Mucosa of descending colon (tissue), 3 donors: ENCODE measurements around the gene ABCC4. TPM values are rescaled to one million over a fixed set of nuclear protein-coding genes. Genes with fewer than 3 reads are reported as not detected.

Experiments
- ATAC-seq: fragments of 200-7000 bp; cut with Tn5 transposase; one replicate; pipeline ENCODE4 v1.9.1; 2020; ENCODE audit warnings: mild to moderate bottlenecking, moderate library complexity
- DNase-seq, 3 donors: peaks; one replicate each; pipeline ENCODE4 v3.0.0-alpha.2; 2020
- H3K36me3 ChIP-seq: fragments of 200-600 bp; one replicate; pipeline ENCODE4 v1.8.0; 2021; ENCODE audit warnings: low read depth, mild to moderate bottlenecking
- H3K4me1 ChIP-seq: fragments of 200-600 bp; one replicate; pipeline ENCODE4 v1.8.0; 2021; ENCODE audit warnings: low read depth, mild to moderate bottlenecking
- H3K4me3 ChIP-seq: fragments of 200-600 bp; one replicate; pipeline ENCODE4 v1.8.0; 2021; ENCODE audit warnings: mild to moderate bottlenecking
- H3K9me3 ChIP-seq: fragments of 200-600 bp; one replicate; pipeline ENCODE4 v1.8.0; 2021; ENCODE audit warnings: mild to moderate bottlenecking
- CTCF ChIP-seq: fragments of 200-600 bp; IDR thresholded peaks from one replicate; pipeline ENCODE4 v1.8.0; 2022; ENCODE audit warnings: antibody characterized with exemption, mild to moderate bottlenecking
- intact Hi-C, 2 donors: fragments of 100-400 bp; cut with DNase I in 1 of 2; cut with micrococcal nuclease in 1 of 2; formaldehyde crosslinking; loops; one replicate each; pipeline versions ENCODE4 v1.11.0 to v1.11.1; 2022; cut with DNase I, micrococcal nuclease
- total RNA-seq, 3 donors: library from RNA; stranded (reverse); fragmentation: NEBNext Ultra II Directional in 2 of 3; extraction: Animal tissue kit (Norgen Biotek cat#: 25700) in 2 of 3; gene quantifications; one replicate each; pipeline versions ENCODE4 v1.2.1 to v1.2.4, GENCODE V29; 2021 to 2023
- donor health status: DM: no; HTN: no; CAD: no; lungs with moderate emphysema.
- donor health status: DM: no; HTN: no; CAD: no.
- donor health status: DM: no; HTN: yes; CAD: no.

The ABCC4 gene
- total RNA-seq, 3 donors from 2014 or later, result 19.3 to 35.1 (median 30.2) TPM

- H3K4me3 ChIP-seq, result no peak overlapping the region
- no peak for TF ChIP-seq CTCF
- no peaks in the 10 kb centered on the region for H3K9me3 ChIP-seq
- intact Hi-C loops, result no loop called here
- ATAC-seq (peak; percentile 16), DNase-seq (peak in 1 of 3 donors; percentile 43)
- no peaks in the 10 kb centered on the region for H3K36me3 ChIP-seq
- peaks cover 3% of the 10 kb centered on the region for H3K4me1 ChIP-seq
These were observed 33.4 kb downstream of the ABCC4 start for GRCh38 chr13:95267662-95268342.

GRCh38 chr13:95264225-95264624, 37.0 kb downstream of the ABCC4 start:
- H3K9me3 ChIP-seq, result no peaks in the 10 kb centered on the region
- H3K36me3 ChIP-seq, result no peaks in the 10 kb centered on the region
- H3K4me3 ChIP-seq, result no peak overlapping the region
- intact Hi-C loops, result no loop called here
- no peak for DNase-seq
- peak; percentile 68 for ATAC-seq
- H3K4me1 ChIP-seq, result peaks cover 3% of the 10 kb centered on the region
- no peak for TF ChIP-seq CTCF

GRCh38 chr13:95262837-95263384, 38.3 kb downstream of the ABCC4 start:
- peaks cover 3% of the 10 kb centered on the region for H3K4me1 ChIP-seq
- ATAC-seq, result peak; percentile 51
- intact Hi-C loops, result no loop called here
- no peak overlapping the region for H3K4me3 ChIP-seq
- H3K9me3 ChIP-seq, result no peaks in the 10 kb centered on the region
- H3K36me3 ChIP-seq, result no peaks in the 10 kb centered on the region
- no peak for TF ChIP-seq CTCF
- no peak for DNase-seq

- DNase-seq, result no peak
These were observed 39.3 kb downstream of the ABCC4 start for GRCh38 chr13:95261956-95262355.

GRCh38 chr13:95260031-95260525, 41.2 kb downstream of the ABCC4 start:
- Histone ChIP-seq H3K4me3 (no peak overlapping the region), H3K9me3 (no peaks in the 10 kb centered on the region), H3K4me1 (peaks cover 3% of the 10 kb centered on the region), H3K36me3 (no peaks in the 10 kb centered on the region)
- no peak for ATAC-seq
- DNase-seq, result no peak
- intact Hi-C loops, result no loop called here
- no peak for TF ChIP-seq CTCF

More at GRCh38 chr13:95261956-95262355, 39.3 kb downstream of the ABCC4 start:
- TF ChIP-seq CTCF, result no peak
- Histone ChIP-seq H3K4me1 (peaks cover 3% of the 10 kb centered on the region), H3K36me3 (no peaks in the 10 kb centered on the region), H3K4me3 (no peak overlapping the region), H3K9me3 (no peaks in the 10 kb centered on the region)
- no peak for ATAC-seq
- intact Hi-C loops, result no loop called here
